GM12801 (cell line): Measurements from ENCODE around the gene DLEC1.

Source experiments
- CTCF ChIP-seq: IDR thresholded peaks from one replicate; pipeline ENCODE4 v1.5.1; 2011; ENCODE audit warnings: control low read depth; ENCODE audit not compliant: insufficient read length; ENCODE audit errors: extremely low read depth

DLEC1 gene

GRCh38 chr3:38128303-38128655, 89.3 kb downstream of the DLEC1 start:
- TF ChIP-seq CTCF, result no peak

GRCh38 chr3:38129058-38129457, 90.0 kb downstream of the DLEC1 start:
- TF ChIP-seq CTCF, result no peak

GRCh38 chr3:38130631-38131065, 91.6 kb downstream of the DLEC1 start:
- no peak for TF ChIP-seq CTCF

GRCh38 chr3:38131621-38132369, 92.8 kb downstream of the DLEC1 start:
- no peak for TF ChIP-seq CTCF

- no peak for TF ChIP-seq CTCF
These were observed 94.2 kb downstream of the DLEC1 start for GRCh38 chr3:38133209-38133556.

- no peak for TF ChIP-seq CTCF
These were observed 94.8 kb downstream of the DLEC1 start for GRCh38 chr3:38133557-38134405.

- TF ChIP-seq CTCF, result no peak
These were observed 97.4 kb downstream of the DLEC1 start for GRCh38 chr3:38136393-38136776.
